ENCODE results near the gene ADD3. TPM values are rescaled to one million over a fixed set of nuclear protein-coding genes. Genes with fewer than 3 reads are reported as not detected.

Gene ADD3
- total and polyA plus RNA-seq, 11 donors = 28.8 to 659 (median 97.1) TPM

GRCh38 chr10:109995595-109995994 lies 12.2 kb upstream of the ADD3 start:
- peaks cover 0 to 30% (median 8%) of the 10 kb centered on the region in 12 donors for H3K4me1 ChIP-seq
- no peaks in the 10 kb centered on the region for H3K27me3 ChIP-seq
- TF ChIP-seq, protein P1, sequence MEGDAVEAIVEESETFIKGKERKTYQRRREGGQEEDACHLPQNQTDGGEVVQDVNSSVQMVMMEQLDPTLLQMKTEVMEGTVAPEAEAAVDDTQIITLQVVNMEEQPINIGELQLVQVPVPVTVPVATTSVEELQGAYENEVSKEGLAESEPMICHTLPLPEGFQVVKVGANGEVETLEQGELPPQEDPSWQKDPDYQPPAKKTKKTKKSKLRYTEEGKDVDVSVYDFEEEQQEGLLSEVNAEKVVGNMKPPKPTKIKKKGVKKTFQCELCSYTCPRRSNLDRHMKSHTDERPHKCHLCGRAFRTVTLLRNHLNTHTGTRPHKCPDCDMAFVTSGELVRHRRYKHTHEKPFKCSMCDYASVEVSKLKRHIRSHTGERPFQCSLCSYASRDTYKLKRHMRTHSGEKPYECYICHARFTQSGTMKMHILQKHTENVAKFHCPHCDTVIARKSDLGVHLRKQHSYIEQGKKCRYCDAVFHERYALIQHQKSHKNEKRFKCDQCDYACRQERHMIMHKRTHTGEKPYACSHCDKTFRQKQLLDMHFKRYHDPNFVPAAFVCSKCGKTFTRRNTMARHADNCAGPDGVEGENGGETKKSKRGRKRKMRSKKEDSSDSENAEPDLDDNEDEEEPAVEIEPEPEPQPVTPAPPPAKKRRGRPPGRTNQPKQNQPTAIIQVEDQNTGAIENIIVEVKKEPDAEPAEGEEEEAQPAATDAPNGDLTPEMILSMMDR (IDR thresholded peaks at IDR 0.05) = no peak
- no peak for TF ChIP-seq POLR2A (IDR thresholded peaks at IDR 0.05)
- DNase-seq = no peak
- ATAC-seq = no peak
- 95 to 98% (median 97%) methylated on average over 3 of the region's 3 CpGs for WGBS, 4 donors
- no peaks in the 10 kb centered on the region for H3K36me3 ChIP-seq
- H3K27ac ChIP-seq = peak overlapping the region in 6 of 12 donors; percentile 13 to 75 (median 39)
- no peak overlapping the region for H3K4me3 ChIP-seq
- intact Hi-C loops (cut with DNase I) = no loop called here
- no peaks in the 10 kb centered on the region for H3K9me3 ChIP-seq

DNA sequence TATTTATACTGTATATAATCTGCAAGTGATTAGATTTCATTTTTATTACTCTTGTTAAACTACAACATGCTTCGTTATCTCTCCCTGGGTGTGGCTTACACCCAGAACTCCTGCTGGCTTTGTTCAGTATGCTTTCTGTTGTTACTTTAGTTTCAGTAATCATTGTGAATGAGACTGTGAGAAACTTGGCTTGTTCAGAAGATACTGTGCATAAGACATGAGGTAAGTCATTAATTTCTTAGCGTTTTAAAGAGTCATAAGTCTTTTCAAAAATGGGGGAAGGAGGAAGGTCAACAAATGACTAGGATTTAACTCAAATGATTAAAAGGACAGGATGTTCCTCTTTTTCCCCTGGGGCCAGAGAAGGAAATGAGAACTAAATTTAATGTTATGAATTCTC lies 11.6 kb upstream of the ADD3 start:
- 21 to 40% (median 33%) methylated on average over 2 of the region's 2 CpGs for WGBS, 4 donors

DNA sequence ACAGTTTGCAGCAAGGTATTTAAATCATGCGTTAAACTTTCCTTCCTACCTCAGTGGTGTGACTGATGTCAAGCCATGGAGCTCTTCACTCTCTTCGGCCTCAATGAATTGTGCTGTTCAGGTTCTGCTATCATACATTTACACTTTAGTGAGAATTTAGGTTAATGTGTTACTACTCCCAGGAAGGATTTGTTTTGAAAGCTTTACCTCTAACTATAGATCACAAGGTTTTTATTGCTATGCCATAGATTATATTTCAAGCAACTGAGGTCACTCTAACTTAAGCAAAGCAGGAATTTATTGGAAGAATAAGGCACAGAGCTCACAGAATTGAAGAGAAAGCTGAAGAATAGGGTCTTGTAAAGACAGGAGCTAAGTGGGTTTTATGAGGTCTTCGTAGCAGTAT lies 11.0 kb upstream of the ADD3 start:
- intact Hi-C loops (cut with DNase I) = no loop called here
- Histone ChIP-seq H3K4me1 (peaks cover 0 to 30% (median 8%) of the 10 kb centered on the region in 12 donors), H3K27me3 (no peaks in the 10 kb centered on the region), H3K9me3 (no peaks in the 10 kb centered on the region), H3K4me3 (no peak overlapping the region), H3K27ac (peak overlapping the region in 11 of 12 donors; percentile 13 to 75 (median 47)), H3K36me3 (no peaks in the 10 kb centered on the region)
- DNase-seq (no peak), ATAC-seq (no peak)
- TF ChIP-seq, protein P1 (IDR thresholded peaks at IDR 0.05) = no peak
- TF ChIP-seq POLR2A (IDR thresholded peaks at IDR 0.05) = no peak
- WGBS, 4 donors = 70 to 84% (median 78%) methylated on average over 3 of the region's 3 CpGs

More for the DNA sequence above, 11.6 kb upstream of the ADD3 start:
- Histone ChIP-seq H3K9me3 (no peaks in the 10 kb centered on the region), H3K27me3 (no peaks in the 10 kb centered on the region), H3K36me3 (no peaks in the 10 kb centered on the region), H3K27ac (peak overlapping the region in 11 of 12 donors; percentile 13 to 75 (median 47)), H3K4me1 (peaks cover 0 to 30% (median 8%) of the 10 kb centered on the region in 12 donors), H3K4me3 (no peak overlapping the region)
- intact Hi-C loops (cut with DNase I) = no loop called here
- peak in 3 of 4 donors; percentile 22 to 59 (median 56) for ATAC-seq
- TF ChIP-seq, protein P1 (IDR thresholded peaks at IDR 0.05) = no peak
- TF ChIP-seq POLR2A (IDR thresholded peaks at IDR 0.05) = no peak
- DNase-seq = no peak

DNA sequence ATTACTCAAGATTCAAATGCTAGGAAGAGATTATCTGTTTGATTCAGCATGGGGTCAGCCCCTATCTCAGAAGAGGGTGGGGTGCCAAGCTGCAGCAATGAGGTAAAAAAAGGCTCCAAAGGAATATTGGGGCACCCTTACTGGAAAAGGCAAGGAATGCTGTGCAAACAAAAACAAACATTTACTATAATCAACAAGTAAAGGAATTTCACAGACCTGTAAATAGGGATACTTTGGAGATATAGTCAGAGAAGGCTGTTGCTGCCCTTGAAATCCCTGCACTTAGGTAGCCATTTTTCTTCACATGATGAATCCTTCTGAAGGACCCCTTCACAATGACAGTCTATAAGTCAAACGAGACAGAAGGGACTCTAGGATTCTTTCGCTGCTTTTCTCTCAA lies 10.6 kb upstream of the ADD3 start:
- TF ChIP-seq POLR2A (IDR thresholded peaks at IDR 0.05) = no peak
- TF ChIP-seq, protein P1 (IDR thresholded peaks at IDR 0.05) = no peak
- ATAC-seq (no peak), DNase-seq (no peak)
- no peaks in the 10 kb centered on the region for H3K36me3 ChIP-seq
- H3K4me3 ChIP-seq = no peak overlapping the region
- intact Hi-C loops (cut with DNase I) = no loop called here
- no peaks in the 10 kb centered on the region for H3K9me3 ChIP-seq
- H3K4me1 ChIP-seq = peaks cover 0 to 29% (median 8%) of the 10 kb centered on the region in 12 donors
- no peaks in the 10 kb centered on the region for H3K27me3 ChIP-seq
- H3K27ac ChIP-seq = peak overlapping the region in 7 of 12 donors; percentile 13 to 73 (median 37)
- 83 to 88% (median 86%) methylated on average over 2 of the region's 2 CpGs for WGBS, 4 donors

All from heart left ventricle (tissue), 16 donors.